ENCODE measurements around the gene NDC80.

DNA sequence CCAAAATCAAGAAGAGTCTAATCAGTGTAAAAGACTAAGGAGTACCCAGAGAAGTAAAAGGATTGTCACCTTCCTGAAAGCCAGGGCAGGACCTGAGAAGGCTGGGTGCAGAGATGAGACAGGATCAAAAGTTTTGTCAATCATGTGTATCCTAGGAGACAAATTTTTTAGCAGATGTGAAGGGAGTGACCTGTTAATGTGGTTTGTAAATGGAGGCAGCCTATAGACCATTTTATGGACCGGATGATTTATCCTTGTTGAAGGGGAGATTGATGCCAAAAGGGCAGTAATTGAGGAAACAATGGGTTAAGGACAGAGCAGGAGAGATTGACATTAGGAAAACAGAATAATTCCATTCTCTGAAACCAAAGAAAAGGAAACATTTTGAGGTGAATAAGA, 813 bp downstream of the NDC80 start:
- no peak for TF ChIP-seq ZFX (IDR thresholded peaks at IDR 0.05)
- TF ChIP-seq, protein P1, sequence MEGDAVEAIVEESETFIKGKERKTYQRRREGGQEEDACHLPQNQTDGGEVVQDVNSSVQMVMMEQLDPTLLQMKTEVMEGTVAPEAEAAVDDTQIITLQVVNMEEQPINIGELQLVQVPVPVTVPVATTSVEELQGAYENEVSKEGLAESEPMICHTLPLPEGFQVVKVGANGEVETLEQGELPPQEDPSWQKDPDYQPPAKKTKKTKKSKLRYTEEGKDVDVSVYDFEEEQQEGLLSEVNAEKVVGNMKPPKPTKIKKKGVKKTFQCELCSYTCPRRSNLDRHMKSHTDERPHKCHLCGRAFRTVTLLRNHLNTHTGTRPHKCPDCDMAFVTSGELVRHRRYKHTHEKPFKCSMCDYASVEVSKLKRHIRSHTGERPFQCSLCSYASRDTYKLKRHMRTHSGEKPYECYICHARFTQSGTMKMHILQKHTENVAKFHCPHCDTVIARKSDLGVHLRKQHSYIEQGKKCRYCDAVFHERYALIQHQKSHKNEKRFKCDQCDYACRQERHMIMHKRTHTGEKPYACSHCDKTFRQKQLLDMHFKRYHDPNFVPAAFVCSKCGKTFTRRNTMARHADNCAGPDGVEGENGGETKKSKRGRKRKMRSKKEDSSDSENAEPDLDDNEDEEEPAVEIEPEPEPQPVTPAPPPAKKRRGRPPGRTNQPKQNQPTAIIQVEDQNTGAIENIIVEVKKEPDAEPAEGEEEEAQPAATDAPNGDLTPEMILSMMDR (conservative IDR thresholded peaks at IDR 0.05), result no peak
